DMS153 treated with DMSO at 0.1 percent for 48 hours (cell line): ENCODE data around the gene TSKU.
"Not testable (repeated sequence)": the region's sequence is repeated elsewhere in the genome, so short reads cannot be mapped to it uniquely, and the experiment has no call there.

Experiments used
- DNase-seq: peaks from one replicate; lab custom pipeline; 2025; ENCODE audit not compliant: unreplicated experiment; lab: John Stamatoyannopoulos, UW

The TSKU gene

DNA sequence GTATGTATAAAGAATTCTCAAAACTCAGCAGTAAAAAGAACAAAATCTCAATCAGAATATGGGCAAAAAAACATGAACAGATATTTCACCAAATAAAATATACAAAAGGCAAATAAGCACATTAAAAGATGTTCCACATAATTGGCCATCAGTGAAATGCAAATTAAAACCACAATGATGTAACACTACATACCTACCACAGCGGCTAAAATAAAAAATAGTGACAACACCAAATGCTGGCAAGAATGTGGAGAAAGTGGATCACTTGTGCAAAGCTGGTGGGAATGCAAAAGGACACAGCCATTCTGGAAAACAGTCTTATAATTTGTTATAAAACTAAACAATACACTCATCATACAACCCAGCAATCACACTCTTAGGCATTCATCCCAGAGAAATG is 39.2 kb downstream of the TSKU start:
- no peak for DNase-seq

DNA sequence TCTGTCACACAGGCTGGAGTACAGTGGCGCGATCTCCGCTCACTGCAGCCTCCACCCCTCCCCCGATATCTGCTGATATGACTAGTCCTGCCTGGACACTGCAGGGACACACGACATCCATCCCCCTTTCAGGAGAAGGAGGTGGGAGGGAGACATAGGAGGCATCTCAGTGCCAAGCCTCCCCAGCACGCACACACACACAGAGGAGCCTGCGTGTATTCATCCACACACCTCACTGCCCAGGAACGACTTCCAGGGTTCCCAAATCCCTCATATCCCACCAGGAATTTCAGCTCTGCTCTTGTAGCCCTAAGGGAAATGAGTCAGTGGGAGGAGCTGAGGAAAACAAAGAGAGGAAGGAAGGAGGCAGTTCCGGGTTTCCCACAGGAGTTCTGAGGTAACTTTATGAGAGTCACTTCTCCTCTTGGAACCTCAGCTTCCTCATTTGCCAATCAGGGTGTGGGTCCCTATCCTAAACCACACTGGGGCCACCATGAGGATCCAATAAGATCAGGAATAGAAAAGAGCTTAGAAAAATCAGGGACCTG is 40.4 kb downstream of the TSKU start:
- no peak for DNase-seq

- DNase-seq, result no peak
Observed at GRCh38 chr11:76824083-76824939, 41.2 kb downstream of the TSKU start.

DNA sequence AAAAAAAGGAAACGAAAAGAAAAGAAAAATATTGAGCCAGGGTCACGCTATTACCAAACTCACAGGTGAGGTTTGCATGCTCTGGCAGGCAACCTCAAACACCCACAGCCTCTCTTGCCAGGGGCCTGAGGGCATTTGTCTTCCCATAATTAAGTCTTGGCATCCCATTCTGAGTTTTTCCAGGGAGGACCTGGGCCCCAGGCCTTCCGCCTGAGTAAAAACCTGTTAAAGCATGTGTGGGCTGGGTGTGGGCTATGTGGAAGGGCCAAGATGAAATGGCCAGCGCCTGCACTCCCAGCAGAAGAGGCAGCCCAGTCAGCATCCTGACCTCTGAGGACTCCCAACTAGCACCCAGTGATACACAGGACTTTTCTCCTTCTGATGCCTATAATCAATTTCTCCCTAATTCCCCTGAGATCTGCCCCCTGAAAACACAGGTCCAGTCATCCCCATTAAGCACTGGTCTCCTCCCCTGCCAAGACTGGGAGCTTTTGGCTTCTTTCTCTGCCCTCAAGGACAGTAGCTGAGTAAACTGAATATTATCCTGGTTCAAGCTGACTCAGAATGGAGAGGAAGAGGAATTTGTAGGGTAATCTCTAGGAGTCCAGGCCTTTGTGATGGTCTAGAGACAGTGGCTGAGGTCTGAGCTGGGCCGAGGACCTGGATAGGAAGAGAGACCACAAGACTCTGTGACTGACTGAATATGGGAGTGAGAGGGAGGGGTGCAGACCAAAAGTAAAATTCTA is 42.0 kb downstream of the TSKU start:
- no peak for DNase-seq

DNA sequence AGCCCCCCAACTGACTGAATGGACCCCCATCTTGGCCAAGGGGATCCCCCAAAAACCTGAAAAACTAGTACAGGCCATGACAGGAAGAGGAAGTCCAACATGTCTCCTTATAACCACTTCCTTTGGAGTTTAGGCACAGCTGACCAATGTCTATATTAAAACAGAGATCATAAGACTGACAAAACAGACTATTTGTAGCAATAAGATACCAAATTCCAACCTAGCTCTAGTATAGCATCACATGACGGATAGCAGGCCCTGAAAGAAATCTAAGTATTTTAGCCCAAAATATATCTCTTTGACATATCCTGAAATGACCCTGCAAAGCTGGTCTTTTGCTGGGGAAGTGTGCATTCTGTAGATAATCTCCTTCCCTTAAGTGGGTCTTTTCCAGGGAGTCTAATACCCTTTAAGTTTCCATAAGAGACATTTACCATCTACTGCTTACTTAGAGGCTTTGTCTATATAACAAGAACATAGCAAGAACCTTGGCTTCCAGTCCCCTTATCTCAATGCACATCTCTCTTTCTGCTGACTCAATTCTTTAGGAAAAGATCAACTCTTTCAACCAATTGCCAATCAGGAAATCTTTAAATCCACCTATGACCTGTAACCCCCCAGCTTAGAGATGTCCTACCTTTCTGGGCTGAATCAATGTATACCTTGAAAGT is 42.7 kb downstream of the TSKU start:
- DNase-seq, result no peak

GRCh38 chr11:76826508-76826907 is 43.4 kb downstream of the TSKU start:
- not testable (repeated sequence) for DNase-seq

- not testable (repeated sequence) for DNase-seq
Observed at GRCh38 chr11:76827005-76827404, 43.8 kb downstream of the TSKU start.

- DNase-seq, result no peak
Observed at GRCh38 chr11:76830639-76831327, 47.6 kb downstream of the TSKU start.

DNA sequence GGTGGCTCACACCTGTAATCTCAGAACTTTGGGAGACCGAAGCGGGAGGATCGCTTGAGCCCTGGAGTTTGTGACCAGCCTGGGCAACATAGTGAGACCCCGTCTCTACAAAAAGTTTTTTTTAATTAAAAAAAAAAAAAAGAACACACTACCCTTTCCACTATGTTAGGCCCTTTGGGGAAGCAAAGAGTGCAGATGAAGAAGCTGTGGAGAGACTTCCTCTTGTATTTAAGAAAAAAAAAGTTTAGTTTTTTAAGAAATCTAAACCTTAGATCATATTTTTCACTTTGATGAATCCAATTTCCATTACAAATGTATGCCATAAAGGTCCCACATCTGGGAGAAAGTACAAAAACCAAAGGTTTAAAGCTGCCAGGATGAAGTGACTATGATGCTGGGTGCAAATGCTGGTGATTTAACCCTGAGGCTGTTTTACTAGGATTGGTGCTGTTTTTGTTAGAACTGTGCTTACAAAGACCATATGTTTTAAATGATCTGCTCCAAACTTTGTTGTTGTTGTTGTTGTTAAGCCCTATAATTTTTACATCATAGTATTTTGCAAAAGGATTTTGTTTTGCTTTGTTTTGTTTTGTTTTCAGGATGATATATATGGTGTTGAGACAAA is 48.6 kb downstream of the TSKU start:
- no peak for DNase-seq

GRCh38 chr11:76832361-76832760 is 49.2 kb downstream of the TSKU start:
- DNase-seq, result no peak

GRCh38 chr11:76834151-76834550 is 51.0 kb downstream of the TSKU start:
- no peak for DNase-seq

DNA sequence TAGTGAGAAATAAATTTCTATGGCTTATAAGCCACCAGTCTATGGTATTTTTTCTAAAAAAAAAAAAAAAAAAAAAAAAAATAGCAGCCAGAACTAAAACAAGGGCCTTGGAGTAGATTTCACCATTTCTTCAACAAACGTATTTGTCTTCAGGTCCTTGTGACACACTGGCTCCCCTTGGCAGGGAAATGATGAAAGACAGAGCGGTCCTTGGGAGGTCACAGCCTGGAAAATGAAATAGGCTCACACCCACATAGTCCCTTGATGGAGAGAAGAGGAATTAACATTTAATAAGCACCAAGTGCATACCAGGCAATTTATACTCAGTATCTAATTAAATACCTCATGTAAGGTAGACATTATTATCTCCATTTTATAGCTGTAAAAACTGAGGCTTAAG is 51.9 kb downstream of the TSKU start:
- no peak for DNase-seq

DNA sequence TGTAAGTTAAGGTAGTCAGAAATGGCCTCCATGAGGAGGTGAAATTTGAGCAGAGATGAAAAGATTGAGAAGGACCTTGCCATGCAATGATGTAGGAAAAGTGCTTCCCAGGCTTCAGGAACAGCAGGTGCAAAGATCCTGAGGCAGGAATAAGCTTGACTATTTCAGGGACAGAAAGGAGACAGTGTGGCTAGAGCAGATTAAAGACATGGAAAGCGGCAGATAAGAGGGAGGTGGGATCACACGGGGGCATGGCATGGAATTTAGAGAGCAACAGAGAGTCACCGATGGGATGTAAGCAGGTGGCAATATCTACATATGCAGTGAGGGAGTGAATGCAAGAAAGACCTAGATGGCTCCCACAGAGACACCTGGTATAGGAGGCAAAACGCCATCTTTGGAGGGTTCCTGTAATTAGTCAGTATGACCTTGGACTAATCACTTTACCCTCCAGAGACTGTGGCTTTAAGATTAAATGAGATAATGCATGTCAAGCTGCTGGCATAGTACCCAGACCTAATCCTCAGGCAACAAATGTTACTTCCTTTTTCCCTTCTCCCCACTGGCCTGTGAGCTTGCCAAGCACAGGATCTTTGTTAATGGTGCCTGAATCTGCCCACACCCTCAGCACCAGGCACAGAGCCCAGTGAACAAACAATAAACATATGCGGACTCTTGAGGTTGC is 52.9 kb downstream of the TSKU start:
- no peak for DNase-seq

GRCh38 chr11:76836613-76837291 is 53.6 kb downstream of the TSKU start:
- peak; percentile 8 for DNase-seq

DNA sequence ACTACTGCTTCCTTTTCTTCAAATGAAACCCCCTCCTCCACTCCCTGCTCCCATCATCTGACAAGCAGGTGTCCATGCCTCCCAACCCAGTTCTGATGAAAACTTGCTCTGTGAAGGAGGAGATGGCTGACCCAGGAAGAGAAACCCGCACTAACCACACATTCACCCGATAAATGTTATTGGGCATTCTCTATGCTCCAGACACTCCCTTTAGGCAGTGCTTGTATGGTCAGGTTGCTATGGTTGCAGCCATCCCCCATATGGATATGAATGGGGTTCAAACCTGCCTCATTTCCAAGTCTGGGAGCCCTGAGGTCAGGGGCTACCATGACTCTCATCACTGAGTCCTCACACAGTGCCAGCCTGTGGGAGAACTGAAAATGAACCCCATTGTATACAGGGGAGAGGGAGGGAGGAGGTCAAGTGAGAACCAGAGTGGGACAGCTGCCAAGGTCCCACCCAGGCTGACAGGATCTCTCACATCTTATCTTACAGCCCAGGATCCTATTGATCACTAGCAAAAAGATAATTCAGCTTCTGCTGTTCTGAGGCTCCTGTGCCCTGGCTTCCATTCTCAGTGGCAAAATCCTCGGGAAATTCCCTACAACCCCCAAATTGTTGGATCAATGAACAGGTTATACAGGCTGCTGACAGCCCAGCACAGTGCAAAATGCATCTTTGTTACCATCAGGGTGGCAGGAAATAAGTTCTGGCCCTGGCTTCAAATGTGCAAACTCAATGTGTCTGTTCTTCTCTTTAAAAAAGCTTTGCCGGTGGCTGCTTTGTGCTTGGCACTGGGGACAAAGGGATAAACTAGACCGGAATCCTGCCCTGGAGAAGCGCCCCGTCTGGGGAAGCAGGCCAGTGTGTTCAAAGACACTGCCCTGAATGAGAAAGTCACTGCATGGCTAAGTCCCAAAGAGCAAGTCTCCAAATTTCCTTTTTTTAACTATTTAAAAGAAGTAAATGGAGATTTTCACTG is 54.8 kb downstream of the TSKU start:
- no peak for DNase-seq

DNA sequence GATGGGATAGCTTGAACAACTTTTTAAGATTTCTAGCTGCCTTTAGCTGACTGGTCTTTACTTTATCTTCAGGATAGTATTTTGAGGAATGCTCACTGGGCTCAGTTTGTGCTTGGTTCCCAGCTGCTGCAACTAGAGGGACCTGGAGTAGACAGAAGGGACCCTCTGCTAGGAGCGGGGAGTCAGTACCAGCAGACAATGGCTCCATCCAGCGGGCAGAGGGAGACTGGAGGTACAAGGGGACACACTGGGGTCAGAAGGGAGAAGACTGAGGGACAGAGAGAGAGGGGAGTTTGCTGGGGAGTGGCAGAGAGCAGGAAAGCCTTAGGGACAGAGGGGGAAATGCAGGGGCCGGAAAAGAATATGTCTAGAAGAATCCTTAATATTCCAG is 55.5 kb downstream of the TSKU start:
- DNase-seq, result no peak

GRCh38 chr11:76839311-76839710 is 56.2 kb downstream of the TSKU start:
- DNase-seq, result no peak

DNA sequence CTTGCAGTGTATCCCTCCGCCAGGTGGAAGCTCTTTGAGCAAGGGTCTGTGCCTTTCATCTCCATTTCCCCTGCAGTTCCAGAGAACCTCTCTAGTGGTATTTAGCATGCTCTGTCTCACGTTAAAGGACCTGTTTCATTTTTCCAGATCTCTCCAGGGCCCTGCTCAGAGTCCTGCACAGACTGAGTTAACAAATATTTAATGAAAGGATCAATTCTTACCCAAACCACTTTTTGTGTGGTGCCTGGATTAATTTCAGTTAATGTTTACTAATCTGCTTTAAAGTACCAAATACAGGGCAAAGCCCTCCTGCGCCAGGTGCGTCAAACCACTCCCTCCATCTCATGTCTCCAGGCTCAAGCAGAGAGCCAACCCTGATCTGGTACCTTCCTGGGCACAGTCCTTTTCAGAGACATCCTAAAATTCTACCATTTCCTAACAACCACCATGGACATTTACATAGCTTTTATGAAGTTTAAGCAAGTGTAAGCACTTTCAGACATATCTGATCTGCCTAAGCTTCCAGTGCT is 58.8 kb downstream of the TSKU start:
- DNase-seq, result no peak
